B cell (primary cell): ENCODE data around the gene LAMA4. TPM values are rescaled to one million over a fixed set of nuclear protein-coding genes. Genes with fewer than 3 reads are reported as not detected.

ENCODE experiments used
- ATAC-seq: fragments of 200-7000 bp; cut with Tn5 transposase; one replicate; pipeline ENCODE4 v1.10.0; 2021; ENCODE audit warnings: low read depth, mild to moderate bottlenecking, moderate number of reproducible peaks, moderate library complexity
- CTCF ChIA-PET: fragments of 350-600 bp; sonication (Branson Sonifier 250); formaldehyde crosslinking; loops from one replicate; lab custom pipeline; 2021; ENCODE audit warnings: antibody characterized with exemption, inconsistent platforms; lab: Charles Lee
- POLR2A ChIA-PET: fragments of 350-600 bp; sonication (Branson Sonifier 250); formaldehyde crosslinking; loops from one replicate; lab custom pipeline; 2021; ENCODE audit warnings: antibody characterized with exemption; lab: Charles Lee
- DNase-seq: peaks from one replicate; pipeline ENCODE4 v3.0.0; 2013
- H2AFZ ChIP-seq: 2 replicates; pipeline ENCODE4 v1.6.1; 2012; ENCODE audit warnings: mild to moderate bottlenecking, low read depth, low read length; ENCODE audit not compliant: insufficient read depth, poor library complexity, severe bottlenecking
- H3K27ac ChIP-seq, 2 donors: 1 replicate in 1 of 2; 2 replicates in 1 of 2; pipeline ENCODE4 v1.5.1; 2012 to 2013; ENCODE audit warnings: low read length in 2 of 2, mild to moderate bottlenecking in 2 of 2, moderate library complexity in 1 of 2
- H3K27me3 ChIP-seq, 4 experiments: fragments of 200-600 bp in 1 of 4; sonication (generic) in 1 of 4; replicated peaks in 1 of 4; 1 replicate in 2 of 4; 2 replicates in 2 of 4; pipeline versions ENCODE4 v1.6.1 to v1.7.0; 2013 to 2016; ENCODE audit warnings: low read length in 3 of 4, mild to moderate bottlenecking in 2 of 4, mixed read lengths in 1 of 4, moderate library complexity in 1 of 4; ENCODE audit not compliant: insufficient read depth in 4 of 4, control insufficient read depth in 3 of 4; ENCODE audit errors: control extremely low read depth in 1 of 4
- H3K36me3 ChIP-seq, 2 experiments: replicated peaks in 1 of 2; 1 replicate in 1 of 2; 2 replicates in 1 of 2; pipeline versions ENCODE4 v1.6.1 to v1.7.1; 2013; ENCODE audit warnings: low read length in 1 of 2; ENCODE audit not compliant: insufficient read depth in 2 of 2, control insufficient read depth in 1 of 2; ENCODE audit errors: control extremely low read depth in 1 of 2, extremely low read depth in 1 of 2
- H3K4me1 ChIP-seq, 2 donors: fragments of 200-600 bp in 1 of 2; sonication (generic) in 1 of 2; 1 replicate in 1 of 2; 2 replicates in 1 of 2; pipeline versions ENCODE4 v1.5.1 to v1.6.1; 2013 to 2017; ENCODE audit warnings: low read length in 2 of 2; ENCODE audit not compliant: control insufficient read depth in 2 of 2, insufficient read depth in 2 of 2
- H3K4me2 ChIP-seq: replicated peaks from 2 replicates; pipeline ENCODE3; 2012; ENCODE audit warnings: mild to moderate bottlenecking, low read depth, low read length; ENCODE audit not compliant: poor library complexity, severe bottlenecking
- H3K4me3 ChIP-seq, 5 experiments: fragments of 200-600 bp in 1 of 5; sonication (generic) in 1 of 5; 1 replicate in 3 of 5; 2 replicates in 2 of 5; pipeline versions ENCODE4 v1.5.1 to v1.7.0; 2011 to 2016; ENCODE audit warnings: low read length in 4 of 5, mild to moderate bottlenecking in 4 of 5, low read depth in 2 of 5, control low read depth in 1 of 5, moderate library complexity in 1 of 5; ENCODE audit not compliant: insufficient read depth in 1 of 5; ENCODE audit errors: control extremely low read depth in 1 of 5, extremely low read depth in 1 of 5
- H3K79me2 ChIP-seq: fragments of 200-600 bp; sonication (generic); one replicate; pipeline ENCODE4 v1.6.0; 2016; ENCODE audit warnings: low read length; ENCODE audit not compliant: control insufficient read depth, insufficient read depth
- H3K9ac ChIP-seq: fragments of 200-600 bp; sonication (generic); 2 replicates; pipeline ENCODE4 v1.6.1; 2017; ENCODE audit warnings: mild to moderate bottlenecking, low read length, moderate library complexity
- H3K9me3 ChIP-seq, 3 donors: one replicate each; pipeline versions ENCODE4 v1.6.1 to v1.7.1; 2013; ENCODE audit warnings: low read length in 2 of 3; ENCODE audit not compliant: control insufficient read depth in 2 of 3, insufficient read depth in 1 of 3; ENCODE audit errors: control extremely low read depth in 1 of 3
- H4K20me1 ChIP-seq: 2 replicates; pipeline ENCODE4 v1.6.0; 2012; ENCODE audit warnings: mild to moderate bottlenecking, low read length; ENCODE audit not compliant: insufficient read depth, control insufficient read depth, poor library complexity, severe bottlenecking
- H3K27ac Mint-ChIP-seq: one replicate; pipeline ENCODE4 v1.8.0; 2021; ENCODE audit warnings: mixed read lengths
- H3K27me3 Mint-ChIP-seq: one replicate; pipeline ENCODE4 v1.8.0; 2021; ENCODE audit warnings: mixed read lengths
- H3K4me1 Mint-ChIP-seq: one replicate; pipeline ENCODE4 v1.8.0; 2021; ENCODE audit warnings: mixed read lengths
- H3K4me3 Mint-ChIP-seq: one replicate; pipeline ENCODE4 v1.8.0; 2021; ENCODE audit warnings: mixed read lengths
- H3K9me3 Mint-ChIP-seq: one replicate; pipeline ENCODE4 v1.8.0; 2022; ENCODE audit warnings: mixed read lengths; ENCODE audit not compliant: insufficient read depth
- CTCF ChIP-seq: fragments of 200-600 bp; IDR thresholded peaks from one replicate; pipeline ENCODE4 v1.8.0; 2022; ENCODE audit warnings: antibody characterized with exemption, mild to moderate bottlenecking
- EZH2 ChIP-seq: IDR thresholded peaks from 2 replicates; pipeline ENCODE4 v1.6.1; 2012; ENCODE audit warnings: borderline replicate concordance, low read depth, mild to moderate bottlenecking, moderate library complexity, low read length; ENCODE audit not compliant: insufficient read depth, poor library complexity, severe bottlenecking
- WGBS: methylation state at CpG from one replicate; pipeline ENCODE4 v1.1.5; 2013; ENCODE audit warnings: missing lambda C conversion rate; ENCODE audit not compliant: insufficient coverage; 5-methylcytosine and 5-hydroxymethylcytosine counted together
- intact Hi-C: fragments of 100-400 bp; cut with micrococcal nuclease; formaldehyde crosslinking; loops from one replicate; pipeline ENCODE4 v1.10.0; 2022
- polyA plus RNA-seq: library from polyadenylated mRNA; depleted of rRNA; stranded (reverse); fragments of >200 nt; gene quantifications from 2 replicates; pipeline ENCODE4 v1.2.3, GENCODE V29; 2012
- total RNA-seq, 2 donors: library from RNA; stranded (reverse); fragments of 120-200 nt in 1 of 2; gene quantifications; 1 replicate in 1 of 2; 2 replicates in 1 of 2; pipeline versions ENCODE4 v1.2.3 to v1.2.4, GENCODE V29; 2013 to 2022

Gene LAMA4
- total and polyA plus RNA-seq, 2 donors (not counting 1 experiment from before 2014, with no cell fraction given) = not detected

DNA sequence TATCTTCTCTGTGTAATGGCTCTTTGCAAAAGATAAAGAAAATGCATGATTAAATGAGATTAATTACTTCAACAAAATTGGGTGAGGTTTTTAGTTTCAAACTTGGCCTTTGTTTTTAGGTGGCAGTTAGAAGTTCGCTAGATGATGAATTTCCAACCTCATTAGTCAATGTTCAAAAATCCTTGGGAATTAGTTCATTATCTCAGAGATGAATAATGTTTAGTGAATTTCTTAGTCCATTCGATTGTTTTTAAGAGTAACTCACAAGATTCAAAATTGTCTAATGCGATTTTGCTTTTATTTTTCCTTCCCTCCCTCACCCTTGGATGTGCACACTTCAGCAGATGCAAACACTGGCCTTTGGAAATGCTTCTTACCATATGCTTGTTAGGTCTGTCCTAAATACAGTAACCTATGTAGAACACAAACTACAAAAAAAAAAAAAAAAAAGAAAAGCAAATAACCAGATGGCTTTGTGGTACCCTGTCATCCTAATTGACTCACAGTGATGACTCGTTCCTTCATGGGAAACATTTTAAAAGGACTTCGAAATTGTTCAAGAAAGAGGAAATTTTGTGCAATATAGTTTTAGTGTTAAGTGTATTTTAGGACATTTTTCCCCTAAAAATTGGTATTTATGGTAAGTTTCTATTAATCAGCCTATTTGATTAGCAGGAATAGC lies 100.3 kb downstream of the LAMA4 start:
- H3K4me1 ChIP-seq = peaks cover 0 to 5% of the 10 kb centered on the region in 2 donors
- H3K4me3 Mint-ChIP-seq = no peak overlapping the region
- DNase-seq (no peak), ATAC-seq (no peak)
- H3K36me3 ChIP-seq = no peaks in the 10 kb centered on the region
- intact Hi-C loops = no loop called here
- no peak overlapping the region for H2AFZ ChIP-seq
- no peaks in the 10 kb centered on the region for H3K79me2 ChIP-seq
- no peak overlapping the region for H3K4me2 ChIP-seq
- H3K27me3 Mint-ChIP-seq = no peaks in the 10 kb centered on the region
- H3K9me3 Mint-ChIP-seq = no peaks in the 10 kb centered on the region
- peaks cover 10% of the 10 kb centered on the region for H3K4me1 Mint-ChIP-seq
- ChIA-PET CTCF (interaction anchor here (1.2 kb wide), 1 partner anchor 10 kb away, joined by 10 read pairs; no protein-coding TSS in a partner anchor), POLR2A (no interaction called here)
- H3K27ac Mint-ChIP-seq = no peak overlapping the region
- no peaks in the 10 kb centered on the region for H4K20me1 ChIP-seq
- no peak overlapping the region for H3K4me3 ChIP-seq
- H3K27me3 ChIP-seq = no peaks in the 10 kb centered on the region
- H3K9ac ChIP-seq = no peak overlapping the region
- no peak overlapping the region for H3K27ac ChIP-seq
- H3K9me3 ChIP-seq = no peaks in the 10 kb centered on the region
- WGBS = no CpG with 5 or more reads among the region's 5 CpGs
- no peak for TF ChIP-seq EZH2

GRCh38 chr6:112150363-112150762 lies 104.0 kb downstream of the LAMA4 start:
- Histone ChIP-seq H3K4me2 (no peak overlapping the region), H4K20me1 (no peaks in the 10 kb centered on the region), H3K9me3 (no peaks in the 10 kb centered on the region), H3K4me3 (no peak overlapping the region), H3K9ac (no peak overlapping the region), H3K79me2 (no peaks in the 10 kb centered on the region), H3K27ac (no peak overlapping the region), H3K36me3 (no peaks in the 10 kb centered on the region), H3K27me3 (no peaks in the 10 kb centered on the region), H3K4me1 (peaks cover 0 to 5% of the 10 kb centered on the region in 2 donors), H2AFZ (no peak overlapping the region)
- Mint-ChIP-seq H3K4me1 (peaks cover 4% of the 10 kb centered on the region), H3K27me3 (no peaks in the 10 kb centered on the region), H3K27ac (no peak overlapping the region), H3K9me3 (no peaks in the 10 kb centered on the region), H3K4me3 (no peak overlapping the region)
- ATAC-seq (no peak), DNase-seq (no peak)
- POLR2A ChIA-PET = no interaction called here
- WGBS = 87% methylated on average over 4 of the region's 5 CpGs
- intact Hi-C loops = no loop called here
- TF ChIP-seq EZH2 (no peak), CTCF (no peak)
- CTCF ChIA-PET = no interaction called here
